ENCODE results near the gene MIB2.
"Not testable (repeated sequence)": the region's sequence is repeated elsewhere in the genome, so short reads cannot be mapped to it uniquely, and the experiment has no call there.

MIB2 gene

DNA sequence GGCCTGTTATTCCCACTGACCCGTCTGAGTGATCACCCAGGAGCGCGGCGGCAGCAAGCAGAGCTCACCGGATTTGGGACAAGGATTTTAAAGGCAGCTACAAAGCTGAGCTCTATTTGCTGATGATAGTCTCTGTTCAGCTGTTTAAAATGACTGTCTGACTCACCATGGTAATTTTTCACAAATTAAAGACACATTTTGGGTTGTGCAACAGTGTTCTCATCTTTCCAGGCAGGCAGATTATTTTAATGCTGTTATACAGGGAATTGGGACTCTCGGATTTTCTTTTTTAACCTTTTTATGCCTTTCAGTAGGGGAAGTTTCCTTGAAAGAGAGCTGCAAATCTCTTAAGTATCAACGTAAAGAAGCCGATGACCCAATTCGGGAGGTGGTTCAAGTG lies 47.1 kb downstream of the MIB2 start:
- peaks cover 15% of the 10 kb centered on the region for H3K36me3 ChIP-seq (ENCODE audit: control insufficient read depth, insufficient read depth, low read length)
- not testable (repeated sequence) for H3K27me3 ChIP-seq (ENCODE audit: control insufficient read depth, insufficient read depth, low read length); H3K4me1 ChIP-seq (ENCODE audit: control insufficient read depth, insufficient read depth, low read length); H3K9me3 ChIP-seq (ENCODE audit: control insufficient read depth, insufficient read depth, low read length); H3K4me3 ChIP-seq (ENCODE audit: low read depth, low read length); H3K9ac ChIP-seq (ENCODE audit: low read depth, low read length)

DNA sequence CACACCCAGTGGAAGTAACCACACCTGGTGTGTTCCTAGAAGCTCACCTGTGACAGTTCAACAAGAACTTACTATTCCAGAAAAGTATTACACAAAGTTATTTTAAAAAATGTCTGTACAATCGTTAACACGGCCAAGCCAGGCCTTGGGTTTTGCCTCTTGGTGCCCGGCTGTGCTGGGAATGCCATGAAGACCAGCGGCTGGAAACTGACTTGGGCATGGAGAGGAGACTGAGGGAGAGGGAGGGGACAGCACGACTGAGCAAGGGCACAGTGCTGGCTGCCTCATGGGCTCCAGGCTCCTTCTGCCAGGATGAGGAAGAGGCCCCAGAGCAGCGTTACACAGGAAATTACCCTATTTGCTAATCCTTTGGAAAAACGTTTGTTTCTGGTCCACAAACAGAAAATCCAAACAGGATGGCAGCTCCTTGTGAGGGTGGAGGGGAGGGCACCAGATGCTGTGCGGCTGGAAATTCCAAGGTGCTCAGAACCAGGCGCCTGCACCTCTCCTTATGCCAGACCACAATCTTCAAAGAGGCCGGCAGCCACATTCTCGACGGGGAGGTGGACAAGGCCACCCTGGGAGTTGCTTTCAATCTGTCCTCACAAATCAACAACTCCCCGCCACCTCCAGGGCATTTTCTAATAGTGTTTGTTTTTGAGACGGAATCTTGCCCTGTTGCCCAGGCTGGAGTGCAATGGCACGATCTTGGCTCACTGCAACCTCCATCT lies 47.7 kb downstream of the MIB2 start:
- H3K36me3 ChIP-seq (ENCODE audit: control insufficient read depth, insufficient read depth, low read length): peaks cover 15% of the 10 kb centered on the region
- H3K4me1 ChIP-seq (ENCODE audit: control insufficient read depth, insufficient read depth, low read length); H3K27me3 ChIP-seq (ENCODE audit: control insufficient read depth, insufficient read depth, low read length); H3K4me3 ChIP-seq (ENCODE audit: low read depth, low read length); H3K9me3 ChIP-seq (ENCODE audit: control insufficient read depth, insufficient read depth, low read length); H3K9ac ChIP-seq (ENCODE audit: low read depth, low read length): not testable (repeated sequence)

DNA sequence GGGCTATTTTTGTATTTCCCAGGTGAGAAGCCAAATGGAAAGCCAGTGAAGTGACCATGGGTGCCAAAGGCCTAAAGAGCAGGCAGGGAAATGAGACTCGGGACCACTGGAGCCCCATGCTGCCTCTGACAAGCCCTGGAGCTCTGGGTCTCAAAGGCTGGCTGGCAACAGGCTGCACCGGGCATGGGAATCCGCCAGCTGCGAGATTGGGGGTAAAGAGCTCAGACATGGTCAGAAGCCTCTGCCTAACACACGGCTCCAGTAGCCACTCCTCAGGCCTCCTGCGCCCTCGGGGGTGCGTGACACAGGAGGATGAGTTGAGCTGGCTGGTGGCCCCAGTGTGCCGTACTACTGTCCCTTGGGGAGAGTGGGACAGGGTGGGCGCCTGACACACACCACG lies 49.0 kb downstream of the MIB2 start:
- H3K9me3 ChIP-seq (ENCODE audit: control insufficient read depth, insufficient read depth, low read length); H3K27me3 ChIP-seq (ENCODE audit: control insufficient read depth, insufficient read depth, low read length); H3K4me3 ChIP-seq (ENCODE audit: low read depth, low read length); H3K9ac ChIP-seq (ENCODE audit: low read depth, low read length); H3K4me1 ChIP-seq (ENCODE audit: control insufficient read depth, insufficient read depth, low read length): not testable (repeated sequence)
- peaks cover 15% of the 10 kb centered on the region for H3K36me3 ChIP-seq (ENCODE audit: control insufficient read depth, insufficient read depth, low read length)

DNA sequence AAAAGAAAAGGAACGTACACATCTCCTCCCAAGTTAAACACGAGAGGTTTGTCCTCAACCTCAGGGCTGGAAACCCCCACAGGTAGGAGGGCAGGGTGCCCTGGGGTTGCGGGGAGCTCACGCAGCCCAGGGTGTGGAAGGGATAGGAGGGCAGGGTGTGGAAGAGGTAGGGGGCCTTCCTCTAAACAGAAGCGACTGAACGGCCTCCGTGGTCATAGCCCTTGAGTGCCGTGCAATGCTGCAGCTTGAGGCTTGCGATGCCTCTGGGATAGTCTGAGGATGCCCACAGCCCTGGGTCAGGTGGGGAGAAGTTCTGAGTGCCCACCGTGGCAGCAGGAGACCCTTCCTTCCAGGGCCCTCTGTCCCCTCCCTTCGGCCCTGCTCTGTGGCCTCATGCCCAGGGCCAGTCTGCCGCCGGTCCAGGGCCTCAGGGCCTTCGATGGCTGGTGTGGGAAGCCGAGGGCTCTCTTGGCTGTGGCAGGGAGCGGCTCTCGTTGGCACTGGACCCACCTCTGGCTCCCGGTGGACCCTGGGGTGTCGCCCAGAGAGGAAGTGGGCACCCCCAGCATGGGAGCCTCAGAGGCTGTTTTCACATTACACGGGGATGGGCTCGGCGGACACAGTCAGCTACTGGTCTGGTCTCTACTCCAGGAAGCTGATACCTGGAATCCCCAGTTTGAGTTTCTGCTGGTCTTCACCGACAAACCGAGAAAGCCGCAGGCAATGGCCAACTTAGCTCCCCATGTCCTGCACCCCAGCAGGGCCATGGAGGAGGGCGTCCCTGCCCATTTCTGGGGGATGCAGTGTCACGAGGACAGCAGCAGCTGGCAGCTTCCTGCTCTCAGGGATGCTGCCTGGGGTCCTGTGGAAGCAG lies 49.9 kb downstream of the MIB2 start:
- Histone ChIP-seq H3K9me3 (ENCODE audit: control insufficient read depth, insufficient read depth, low read length) (no peaks in the 10 kb centered on the region), H3K27me3 (ENCODE audit: control insufficient read depth, insufficient read depth, low read length) (no peaks in the 10 kb centered on the region), H3K36me3 (ENCODE audit: control insufficient read depth, insufficient read depth, low read length) (peaks cover 15% of the 10 kb centered on the region), H3K9ac (ENCODE audit: low read depth, low read length) (no peak overlapping the region), H3K4me3 (ENCODE audit: low read depth, low read length) (no peak overlapping the region), H3K4me1 (ENCODE audit: control insufficient read depth, insufficient read depth, low read length) (no peaks in the 10 kb centered on the region)

DNA sequence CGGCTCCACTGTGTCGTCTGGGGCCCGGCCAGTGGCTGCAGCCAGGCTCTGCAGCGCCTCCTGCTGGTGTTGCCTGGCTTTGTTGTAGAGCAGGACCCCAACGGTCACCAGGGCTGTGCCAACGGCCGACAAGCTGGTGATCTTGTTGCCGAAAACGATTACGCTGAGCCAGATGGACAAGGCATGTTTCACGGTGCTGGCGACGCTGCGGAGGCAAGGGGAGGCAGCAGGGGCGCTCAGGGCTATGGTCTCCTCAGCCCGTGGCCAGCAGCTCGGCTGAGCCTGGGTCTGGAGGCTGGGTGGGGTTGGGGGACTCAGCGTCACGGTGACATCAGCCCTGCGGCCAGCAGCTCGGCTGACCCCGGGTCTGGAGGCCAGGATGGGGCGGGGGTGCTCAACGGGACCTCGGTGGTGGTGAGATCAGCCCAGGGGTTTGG lies 50.5 kb downstream of the MIB2 start:
- H3K4me1 ChIP-seq (ENCODE audit: control insufficient read depth, insufficient read depth, low read length): no peaks in the 10 kb centered on the region
- H3K4me3 ChIP-seq (ENCODE audit: low read depth, low read length): no peak overlapping the region
- H3K9me3 ChIP-seq (ENCODE audit: control insufficient read depth, insufficient read depth, low read length): no peaks in the 10 kb centered on the region
- no peak overlapping the region for H3K9ac ChIP-seq (ENCODE audit: low read depth, low read length)
- H3K27me3 ChIP-seq (ENCODE audit: control insufficient read depth, insufficient read depth, low read length): no peaks in the 10 kb centered on the region
- H3K36me3 ChIP-seq (ENCODE audit: control insufficient read depth, insufficient read depth, low read length): peaks cover 18% of the 10 kb centered on the region

DNA sequence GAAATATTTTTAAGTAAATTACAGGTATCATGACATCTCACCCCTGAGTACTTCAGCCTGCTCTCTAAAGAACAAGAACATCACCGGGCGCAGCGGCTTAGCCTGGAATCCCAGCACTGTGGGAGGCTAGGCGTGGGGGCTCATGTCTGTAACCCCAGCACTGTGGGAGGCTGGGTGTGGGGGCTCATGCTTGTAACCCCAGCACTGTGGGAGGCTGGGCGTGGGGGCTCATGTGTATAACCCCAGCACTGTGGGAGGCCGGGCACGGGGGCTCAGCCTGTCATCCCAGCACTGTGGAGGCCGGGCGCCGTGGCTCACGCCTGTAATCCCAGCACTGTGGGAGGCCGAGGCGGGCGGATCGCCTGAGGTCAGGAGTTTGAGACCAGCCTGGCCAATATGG lies 51.2 kb downstream of the MIB2 start:
- H3K4me1 ChIP-seq (ENCODE audit: control insufficient read depth, insufficient read depth, low read length): no peaks in the 10 kb centered on the region
- H3K36me3 ChIP-seq (ENCODE audit: control insufficient read depth, insufficient read depth, low read length): peaks cover 24% of the 10 kb centered on the region
- no peak overlapping the region for H3K9ac ChIP-seq (ENCODE audit: low read depth, low read length)
- H3K9me3 ChIP-seq (ENCODE audit: control insufficient read depth, insufficient read depth, low read length): no peaks in the 10 kb centered on the region
- no peaks in the 10 kb centered on the region for H3K27me3 ChIP-seq (ENCODE audit: control insufficient read depth, insufficient read depth, low read length)
- H3K4me3 ChIP-seq (ENCODE audit: low read depth, low read length): no peak overlapping the region

DNA sequence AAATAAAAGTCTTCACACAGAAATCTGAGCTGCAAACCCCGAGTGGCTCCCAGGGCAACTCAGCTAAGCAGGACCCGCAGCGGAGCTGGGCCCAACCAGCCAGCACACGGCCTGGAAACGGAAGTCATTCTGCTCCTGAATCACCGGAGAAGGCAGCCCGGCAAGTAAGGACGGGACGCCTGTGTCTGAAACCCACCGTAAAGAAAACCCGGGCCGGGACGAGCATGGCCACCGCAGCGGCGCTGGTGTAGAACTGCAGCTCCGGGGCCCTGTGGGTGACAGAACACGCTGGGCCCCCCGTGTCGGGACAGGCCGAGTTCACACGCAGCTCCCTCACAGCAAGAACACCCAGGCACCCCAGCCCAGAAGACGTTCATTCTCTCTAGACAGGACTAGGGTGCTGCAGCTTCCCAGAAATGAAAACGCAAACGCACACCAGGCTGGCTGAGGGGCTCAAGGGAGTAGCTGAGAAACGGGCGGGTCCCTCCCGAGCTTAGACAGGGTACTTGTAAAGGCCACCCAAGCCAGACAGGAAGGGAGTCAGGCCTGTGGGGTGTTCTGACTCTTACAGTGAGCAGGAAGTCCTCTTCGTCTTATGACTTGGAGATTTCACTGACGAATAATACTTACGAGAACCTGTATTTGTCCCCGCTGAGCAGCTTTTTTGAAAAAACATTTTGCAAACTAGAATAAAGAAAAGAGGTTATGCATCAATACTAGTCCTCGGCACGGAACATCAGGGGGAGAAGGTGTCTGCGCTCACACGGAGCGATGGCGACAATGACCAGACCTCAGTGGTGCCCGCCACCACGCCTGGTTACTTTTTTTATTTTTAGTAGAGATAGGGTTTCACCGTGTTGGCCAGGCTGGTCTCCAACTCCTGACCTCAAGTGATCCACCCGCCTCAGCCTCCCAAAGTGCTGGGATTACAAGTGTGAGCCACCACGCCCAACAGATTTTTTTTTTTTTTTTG lies 54.5 kb downstream of the MIB2 start:
- no peaks in the 10 kb centered on the region for H3K27me3 ChIP-seq (ENCODE audit: control insufficient read depth, insufficient read depth, low read length)
- peaks cover 28% of the 10 kb centered on the region for H3K36me3 ChIP-seq (ENCODE audit: control insufficient read depth, insufficient read depth, low read length)
- H3K9me3 ChIP-seq (ENCODE audit: control insufficient read depth, insufficient read depth, low read length): no peaks in the 10 kb centered on the region
- no peak overlapping the region for H3K9ac ChIP-seq (ENCODE audit: low read depth, low read length)
- no peaks in the 10 kb centered on the region for H3K4me1 ChIP-seq (ENCODE audit: control insufficient read depth, insufficient read depth, low read length)
- no peak overlapping the region for H3K4me3 ChIP-seq (ENCODE audit: low read depth, low read length)

DNA sequence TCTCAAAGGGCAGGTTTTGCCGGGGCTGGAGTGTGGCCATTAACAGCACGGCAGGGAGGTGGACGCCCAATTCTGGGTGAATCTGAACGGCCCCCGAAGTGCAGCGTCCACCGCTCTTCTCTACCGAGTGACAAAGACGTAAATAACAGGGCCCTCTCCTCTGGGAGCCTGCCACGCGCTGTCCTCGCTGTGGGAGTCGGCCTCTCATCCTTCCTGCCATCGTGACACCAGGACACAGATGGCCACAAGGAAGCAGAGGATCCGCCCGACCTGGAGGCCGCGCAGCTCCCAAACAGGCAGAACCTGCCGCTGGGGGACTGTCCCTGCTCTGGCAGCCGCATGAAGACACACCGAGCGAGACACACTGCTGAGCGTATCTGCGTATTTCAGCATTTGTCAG lies 55.6 kb downstream of the MIB2 start:
- no peaks in the 10 kb centered on the region for H3K4me1 ChIP-seq (ENCODE audit: control insufficient read depth, insufficient read depth, low read length)
- peaks cover 19% of the 10 kb centered on the region for H3K36me3 ChIP-seq (ENCODE audit: control insufficient read depth, insufficient read depth, low read length)
- no peaks in the 10 kb centered on the region for H3K9me3 ChIP-seq (ENCODE audit: control insufficient read depth, insufficient read depth, low read length)
- no peak overlapping the region for H3K9ac ChIP-seq (ENCODE audit: low read depth, low read length)
- H3K4me3 ChIP-seq (ENCODE audit: low read depth, low read length): no peak overlapping the region
- no peaks in the 10 kb centered on the region for H3K27me3 ChIP-seq (ENCODE audit: control insufficient read depth, insufficient read depth, low read length)

DNA sequence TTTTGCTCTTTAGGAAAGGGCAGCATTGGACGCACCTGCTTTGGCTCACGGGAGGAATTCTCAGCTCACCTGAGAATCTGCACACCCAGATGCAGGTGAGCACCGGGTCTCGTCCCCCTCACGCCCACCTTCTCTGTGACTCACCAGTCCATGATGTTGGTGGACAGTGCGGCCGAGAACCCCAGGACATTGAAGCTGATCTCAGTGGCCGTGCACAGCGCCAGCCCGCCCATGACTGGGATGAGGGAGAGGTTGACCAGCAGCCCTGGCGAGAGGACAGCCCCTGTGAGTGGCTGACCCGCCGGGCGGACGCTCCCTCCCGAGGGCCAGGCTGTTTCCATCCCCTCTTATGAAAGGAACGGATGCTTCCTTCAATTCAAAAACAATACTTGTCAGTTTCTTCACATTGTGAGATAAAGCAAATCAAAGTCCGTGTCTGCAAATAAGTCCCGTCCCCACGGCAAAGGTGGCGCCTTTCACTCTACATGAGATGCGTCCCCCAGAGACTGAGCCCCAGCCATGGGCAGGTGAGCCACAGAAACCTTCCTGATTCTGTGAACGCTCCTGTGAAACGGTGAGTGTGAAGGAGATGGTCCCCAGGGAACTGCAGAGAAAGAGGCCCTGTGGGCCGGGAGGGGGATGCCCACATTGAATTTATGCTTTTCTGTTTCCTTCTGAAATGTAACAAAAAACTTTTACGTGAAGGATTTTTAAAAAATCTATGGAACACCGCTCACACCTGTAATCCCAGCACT lies 56.2 kb downstream of the MIB2 start:
- H3K9me3 ChIP-seq (ENCODE audit: control insufficient read depth, insufficient read depth, low read length): no peaks in the 10 kb centered on the region
- H3K9ac ChIP-seq (ENCODE audit: low read depth, low read length): no peak overlapping the region

DNA sequence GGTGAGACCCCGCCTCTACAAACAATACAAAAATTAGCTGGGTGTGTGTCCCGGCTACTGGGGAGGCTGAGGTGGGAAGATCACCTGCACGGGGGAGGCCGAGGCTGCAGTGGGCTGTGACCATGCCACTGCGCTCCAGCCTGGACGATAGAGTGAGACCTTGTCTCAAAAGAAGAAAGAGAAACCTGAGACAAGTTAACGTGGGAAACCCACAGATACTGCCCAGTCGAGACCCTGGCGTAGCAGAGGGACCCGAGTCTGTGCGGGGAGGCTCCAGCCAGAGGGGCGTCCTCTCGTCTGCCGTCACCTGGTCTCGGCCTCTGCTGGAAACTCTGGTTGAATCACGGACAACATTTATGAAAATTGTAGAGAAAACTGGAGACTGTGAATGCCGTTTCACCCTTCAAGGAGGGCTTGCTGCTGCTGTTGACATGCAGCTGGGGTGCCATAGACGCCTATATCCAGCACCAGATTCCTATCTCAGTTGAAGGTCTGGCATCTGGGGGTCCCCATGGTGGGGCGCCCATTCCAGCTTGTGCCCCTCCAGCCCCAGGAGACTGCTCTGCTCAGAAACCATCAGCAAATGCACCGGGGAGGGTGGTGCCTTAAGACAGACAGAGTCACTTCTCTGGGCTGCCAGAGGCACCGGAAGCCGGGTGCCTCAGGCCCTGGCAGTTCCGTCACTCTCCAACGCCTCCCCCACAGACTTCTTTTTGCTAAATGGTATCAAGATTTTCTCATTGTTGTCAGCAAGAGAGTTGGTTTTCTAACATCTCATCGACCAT lies 57.1 kb downstream of the MIB2 start:
- peaks cover 13% of the 10 kb centered on the region for H3K36me3 ChIP-seq (ENCODE audit: control insufficient read depth, insufficient read depth, low read length)
- H3K27me3 ChIP-seq (ENCODE audit: control insufficient read depth, insufficient read depth, low read length): no peaks in the 10 kb centered on the region
- no peak overlapping the region for H3K4me3 ChIP-seq (ENCODE audit: low read depth, low read length)
- H3K9me3 ChIP-seq (ENCODE audit: control insufficient read depth, insufficient read depth, low read length): no peaks in the 10 kb centered on the region
- H3K9ac ChIP-seq (ENCODE audit: low read depth, low read length): no peak overlapping the region
- H3K4me1 ChIP-seq (ENCODE audit: control insufficient read depth, insufficient read depth, low read length): no peaks in the 10 kb centered on the region

More for the DNA sequence above, 56.2 kb downstream of the MIB2 start:
- no peaks in the 10 kb centered on the region for H3K27me3 ChIP-seq (ENCODE audit: control insufficient read depth, insufficient read depth, low read length)
- no peak overlapping the region for H3K4me3 ChIP-seq (ENCODE audit: low read depth, low read length)
- no peaks in the 10 kb centered on the region for H3K4me1 ChIP-seq (ENCODE audit: control insufficient read depth, insufficient read depth, low read length)
- H3K36me3 ChIP-seq (ENCODE audit: control insufficient read depth, insufficient read depth, low read length): peaks cover 13% of the 10 kb centered on the region
